ENCODE data around the gene SLC22A1.

The SLC22A1 gene

DNA sequence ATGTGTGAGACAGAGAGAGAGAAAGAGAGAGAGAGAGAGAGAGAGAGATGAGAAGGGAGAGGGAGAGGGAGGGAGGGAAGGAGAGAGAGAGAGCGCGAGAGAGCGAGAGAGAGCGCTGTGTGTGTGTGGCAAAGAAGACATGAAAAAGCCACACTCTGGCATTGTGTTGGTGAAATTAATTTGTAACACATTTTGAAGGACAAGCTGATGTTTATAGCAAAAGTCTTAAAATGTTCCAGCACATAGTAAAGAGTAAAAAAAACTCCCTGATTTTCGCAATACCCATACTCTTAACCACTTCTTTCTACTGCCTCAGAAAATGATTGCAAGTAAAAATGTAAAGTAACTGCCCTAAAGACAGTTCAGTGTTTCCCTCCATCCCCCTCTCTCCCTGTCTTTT lies 56.7 kb downstream of the SLC22A1 start:
- no peak for DNase-seq

DNA sequence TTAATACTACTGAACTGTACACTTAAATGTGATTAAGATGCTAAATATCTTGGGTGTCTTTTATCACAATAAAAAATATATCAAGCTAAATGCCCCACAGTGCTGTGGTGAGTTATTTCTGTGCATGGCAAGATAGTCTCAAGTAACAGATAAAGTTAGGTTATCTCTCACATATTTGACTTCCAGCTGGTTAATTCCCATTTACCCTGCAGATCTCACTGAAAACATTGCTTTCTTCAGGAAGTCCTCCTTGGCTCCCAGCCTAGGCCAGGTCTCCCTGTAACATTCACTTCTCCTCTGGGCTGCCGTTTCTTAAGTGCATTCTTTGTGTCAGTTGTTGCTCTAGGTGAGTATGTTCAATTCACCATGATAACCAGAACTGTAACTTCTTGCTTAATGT lies 59.1 kb downstream of the SLC22A1 start:
- DNase-seq, result no peak

DNA sequence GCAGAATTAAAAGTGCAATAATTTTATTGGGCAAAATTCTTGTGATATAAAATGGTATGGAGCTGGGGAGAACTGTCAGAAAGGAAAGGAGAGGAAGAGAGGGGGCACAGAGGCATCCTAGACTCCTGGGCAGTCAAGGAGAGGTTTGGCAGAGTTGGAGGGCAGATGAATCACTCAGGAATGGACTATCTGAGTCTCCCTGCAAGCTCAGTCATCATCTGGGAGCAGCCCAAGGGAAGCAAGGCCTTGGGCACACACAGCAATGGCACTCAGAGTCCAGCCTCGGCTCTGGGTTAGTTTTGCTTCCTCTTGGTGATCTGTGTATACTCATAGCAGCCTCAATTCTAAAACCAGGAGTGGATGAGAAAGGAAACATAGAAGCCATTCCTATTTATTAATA lies 67.2 kb downstream of the SLC22A1 start:
- DNase-seq, result no peak

DNA sequence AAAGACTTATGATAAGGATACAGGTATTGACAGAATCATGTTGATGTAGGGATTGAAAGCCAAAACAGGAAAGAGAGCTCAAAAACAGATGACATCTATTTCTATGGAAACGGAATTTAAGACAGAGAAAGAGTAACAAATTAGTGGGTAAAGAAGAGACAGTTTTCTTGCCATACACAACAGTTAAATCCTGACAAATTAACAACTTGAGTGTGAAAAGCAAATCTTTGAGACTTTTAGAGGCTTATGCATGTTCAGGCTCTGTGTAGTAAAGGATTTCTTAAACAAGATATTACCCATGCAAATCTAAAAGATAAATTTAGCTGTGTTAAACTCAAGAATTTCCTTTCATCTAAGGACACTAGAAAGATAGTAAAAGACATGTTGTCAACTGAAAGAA lies 68.5 kb downstream of the SLC22A1 start:
- no peak for DNase-seq

DNA sequence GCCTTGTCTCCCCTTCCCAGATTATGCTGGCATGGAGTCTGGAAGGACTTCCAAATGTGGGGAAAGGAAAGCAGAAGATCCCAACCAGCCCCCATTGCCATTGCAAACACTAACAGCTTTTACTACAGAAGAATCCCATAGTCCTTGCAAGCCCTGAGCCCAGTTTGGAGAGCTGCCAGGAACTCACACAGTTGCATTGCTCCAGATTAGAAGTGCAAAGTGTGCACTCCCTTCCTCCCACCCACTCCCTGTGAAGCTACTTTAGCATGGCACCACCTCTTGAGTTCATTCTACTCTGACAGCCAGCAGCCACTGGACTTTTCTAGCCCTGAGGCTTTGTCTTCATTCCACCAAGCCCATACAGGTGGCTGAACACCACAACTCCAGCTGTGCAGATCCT lies 69.4 kb downstream of the SLC22A1 start:
- DNase-seq, result no peak

DNA sequence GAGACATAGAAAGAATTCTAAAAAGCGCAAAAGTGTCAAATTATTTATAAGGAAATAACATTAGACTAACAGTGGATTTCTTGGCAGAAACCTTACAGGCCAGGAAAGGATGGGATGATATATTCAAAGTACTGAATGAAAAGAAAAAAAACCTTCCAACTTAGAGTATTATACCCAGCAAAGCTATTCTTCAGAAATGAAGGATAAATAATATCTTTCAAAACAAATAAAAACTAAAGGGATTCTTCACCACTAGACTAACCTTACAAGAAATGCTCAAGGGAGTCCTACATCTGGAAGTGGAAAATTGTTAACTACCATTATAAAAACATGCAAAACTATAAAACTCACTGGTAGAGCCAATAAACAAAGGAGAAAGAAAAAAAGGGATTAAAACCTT lies 71.2 kb downstream of the SLC22A1 start:
- no peak for DNase-seq

DNA sequence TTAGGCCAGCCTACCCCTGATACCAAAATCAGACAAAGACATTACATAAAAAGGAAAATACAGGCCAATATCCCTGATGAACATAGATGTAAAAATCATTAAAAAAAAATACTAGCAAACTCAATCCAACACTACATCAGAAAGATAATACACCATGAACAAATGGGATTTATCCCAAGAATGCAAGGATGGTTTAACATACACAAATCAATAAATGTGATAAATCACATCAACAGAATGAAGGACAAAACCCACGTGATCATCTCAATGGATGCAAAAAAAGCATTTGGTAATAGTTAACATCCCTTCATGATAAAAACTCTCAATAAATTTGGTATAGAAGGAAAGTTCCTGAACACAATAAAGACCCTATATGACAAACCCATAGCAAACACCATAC lies 73.2 kb downstream of the SLC22A1 start:
- DNase-seq, result no peak

DNA sequence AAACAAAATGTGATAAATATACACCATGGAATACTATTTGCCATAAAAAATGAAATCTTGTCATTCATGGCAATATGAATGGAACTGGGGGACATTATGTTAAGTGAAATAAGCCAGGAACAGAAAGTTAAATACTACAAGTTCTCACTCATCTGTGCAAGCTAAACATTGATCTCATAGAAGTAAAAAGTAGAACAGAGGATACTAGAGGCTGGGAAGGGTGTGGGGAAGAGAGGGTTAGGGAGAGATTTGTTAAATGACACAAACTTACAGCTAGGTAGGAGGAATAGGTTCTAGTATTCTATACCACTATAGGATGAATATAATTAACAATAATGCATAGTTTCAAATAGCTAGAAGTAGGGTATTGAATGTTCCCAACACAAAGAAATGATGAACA lies 76.0 kb downstream of the SLC22A1 start:
- DNase-seq, result no peak

DNA sequence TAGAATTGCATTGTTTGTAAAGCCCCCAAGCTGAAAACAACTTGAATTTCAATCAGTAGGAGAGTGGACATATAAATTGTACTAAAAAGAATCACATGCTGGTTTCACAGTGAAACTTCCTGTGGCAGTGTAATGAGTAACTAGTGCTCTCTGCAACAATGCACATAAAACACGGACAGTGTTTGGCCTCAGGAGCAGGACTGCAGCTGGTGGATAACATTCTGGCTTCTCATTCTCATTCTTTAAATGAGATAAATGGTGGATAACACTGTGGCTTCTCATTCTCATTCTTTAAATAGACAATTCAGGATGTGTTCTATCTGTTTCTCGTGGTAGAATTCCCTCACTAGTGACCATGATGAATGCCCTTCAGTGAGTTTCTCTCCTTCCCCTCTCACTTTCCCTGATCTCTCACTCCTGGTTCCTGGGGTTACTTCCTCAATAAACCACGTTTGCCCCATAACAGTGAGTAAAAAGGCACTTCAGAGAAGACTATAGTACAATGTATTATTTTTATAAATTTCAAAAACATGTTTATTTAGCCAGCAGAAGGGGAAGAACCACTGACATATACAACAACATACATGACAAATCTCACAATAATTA lies 77.1 kb downstream of the SLC22A1 start:
- DNase-seq, result no peak

DNA sequence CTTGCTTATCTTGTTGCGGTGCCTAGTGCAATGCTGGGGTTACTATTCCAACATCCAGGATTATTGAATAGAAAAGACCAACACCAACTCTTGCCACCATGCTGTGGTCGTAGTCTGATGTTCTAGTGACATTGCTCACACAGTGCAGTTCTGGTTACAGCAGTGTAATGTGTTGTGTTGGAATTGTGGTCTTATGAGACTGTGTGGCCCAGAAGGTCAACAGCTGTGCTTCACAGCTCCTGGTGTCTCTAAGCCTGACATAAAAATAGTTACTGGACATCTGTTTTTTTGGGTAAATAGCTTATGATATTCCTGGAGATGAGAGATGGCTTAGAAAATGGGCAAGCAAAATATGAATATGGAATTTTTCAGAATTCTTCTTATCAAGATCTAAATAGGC lies 79.4 kb downstream of the SLC22A1 start:
- DNase-seq, result no peak

DNA sequence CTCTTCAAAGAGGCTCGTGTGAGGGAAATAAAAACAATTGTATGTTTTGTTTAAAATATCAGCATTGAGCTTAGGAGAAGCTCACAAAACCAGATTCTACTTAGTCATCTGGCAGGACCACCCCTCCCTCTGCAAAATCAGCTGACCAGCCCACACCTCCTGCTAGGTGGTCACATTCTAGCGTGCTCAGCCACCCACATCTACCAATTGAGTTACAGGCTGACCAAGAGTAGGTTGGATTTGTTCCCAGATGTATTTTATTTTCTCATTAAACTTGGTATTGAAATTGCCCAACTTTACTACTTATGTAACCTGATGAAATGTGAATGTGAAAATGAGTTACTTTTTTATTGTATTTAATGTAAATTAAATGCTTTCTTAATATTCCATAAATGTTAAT lies 80.8 kb downstream of the SLC22A1 start:
- DNase-seq, result no peak

DNA sequence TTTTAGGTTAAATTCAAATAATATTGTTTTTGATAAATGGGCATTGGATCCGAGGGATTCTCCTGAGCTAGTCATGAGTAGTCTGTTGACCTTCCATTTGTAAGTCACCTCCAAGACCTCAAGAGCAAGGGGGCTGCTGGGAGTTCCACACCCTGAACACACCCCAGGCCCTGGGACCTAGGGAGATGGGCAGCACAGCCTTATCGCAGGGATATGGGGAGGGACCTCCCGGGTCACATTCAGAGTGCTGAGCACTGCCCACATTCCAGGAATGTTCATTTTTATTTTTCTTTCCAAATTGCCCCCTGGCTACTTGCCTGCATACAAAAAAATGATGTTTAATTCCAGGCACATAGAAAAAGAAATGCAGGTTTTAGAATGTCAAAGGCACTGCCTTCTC lies 81.5 kb downstream of the SLC22A1 start:
- DNase-seq, result no peak

DNA sequence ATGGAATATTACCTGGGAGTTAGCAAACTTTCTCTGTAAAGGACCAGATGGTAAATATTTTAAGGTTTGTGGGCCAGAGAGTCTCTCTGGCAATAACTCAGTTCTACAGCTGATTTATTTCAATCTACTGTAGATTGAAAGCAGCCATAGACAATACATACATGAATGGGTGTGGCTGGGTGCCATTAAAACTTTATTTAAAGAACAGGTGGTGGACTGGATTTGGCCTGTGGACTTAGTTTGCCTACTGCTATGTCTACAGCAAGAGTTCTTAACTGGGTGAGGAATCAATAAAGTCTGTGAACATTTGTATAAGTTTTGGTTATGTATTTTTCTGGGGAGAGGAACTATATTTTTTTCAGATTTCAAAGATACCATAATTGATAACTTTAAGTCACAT lies 81.9 kb downstream of the SLC22A1 start:
- no peak for DNase-seq

DNA sequence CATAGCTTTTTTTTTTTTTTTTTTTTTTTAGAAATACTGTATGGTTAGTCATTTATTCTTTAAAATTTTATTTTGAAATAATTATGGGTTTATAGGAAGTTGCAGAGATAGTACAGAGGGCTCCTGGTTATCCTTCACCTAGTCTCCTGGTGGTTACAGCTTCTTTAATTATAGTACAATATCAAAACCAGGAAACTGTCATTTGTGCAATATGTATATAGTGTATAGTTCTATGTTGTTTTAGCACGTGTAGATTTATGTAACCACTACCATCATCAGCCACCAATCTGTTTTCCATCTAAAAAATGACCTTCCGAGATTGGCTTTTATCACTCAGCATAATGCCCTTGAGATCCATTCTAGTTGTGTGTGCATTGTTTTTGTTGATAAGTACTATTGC lies 82.3 kb downstream of the SLC22A1 start:
- DNase-seq, result no peak

DNA sequence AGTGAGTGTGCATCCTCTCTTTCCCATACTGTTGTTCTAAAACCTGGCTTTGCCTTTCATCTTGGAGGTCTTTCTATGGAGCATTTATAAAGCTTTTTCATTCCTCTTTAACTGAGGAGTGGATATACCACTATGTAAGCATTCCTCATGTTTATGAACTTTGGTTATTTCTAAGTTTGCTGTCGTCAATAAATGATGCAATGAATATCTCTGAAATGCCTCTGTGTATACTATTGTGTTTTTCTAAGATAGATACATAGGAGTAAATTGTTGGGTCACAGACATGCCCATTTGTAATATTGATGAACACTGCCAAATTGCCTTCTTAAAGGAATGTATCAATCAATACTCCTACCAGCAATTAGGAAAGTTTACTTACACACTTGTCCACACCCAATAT lies 83.1 kb downstream of the SLC22A1 start:
- DNase-seq, result no peak

DNA sequence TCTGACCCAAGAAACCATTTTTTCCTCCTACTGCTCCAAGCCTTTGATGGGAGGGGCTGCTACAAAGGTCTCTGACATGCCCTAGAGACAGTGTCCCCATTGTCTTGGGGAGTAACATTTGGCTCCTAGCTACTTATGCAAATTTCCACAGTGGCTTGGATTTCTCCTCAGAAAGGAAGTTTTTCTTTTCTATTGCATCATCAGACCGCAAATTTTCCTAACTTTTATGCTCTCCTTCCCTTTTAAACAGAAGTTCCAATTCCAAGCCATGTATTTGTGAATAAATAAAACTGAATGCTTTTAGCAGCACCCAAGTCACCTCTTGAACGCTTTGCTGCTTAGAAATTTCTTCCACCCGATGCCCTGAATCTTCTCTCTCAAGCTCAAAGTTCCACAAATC lies 86.0 kb downstream of the SLC22A1 start:
- DNase-seq, result no peak
